ENCODE data around the gene SMPD4. TPM values are rescaled to one million over a fixed set of nuclear protein-coding genes. Genes with fewer than 3 reads are reported as not detected.
"Not testable (repeated sequence)": the region's sequence is repeated elsewhere in the genome, so short reads cannot be mapped to it uniquely, and the experiment has no call there.

The SMPD4 gene
- total RNA-seq, 2 experiments from 2014 or later = 81.2 to 89.9 TPM

GRCh38 chr2:130222523-130222922 lies 41.1 kb upstream of the SMPD4 start:
- POLR2A ChIA-PET; H3K27ac ChIP-seq (ENCODE audit: low read depth in 1 of 2, low read length in 2 of 2); H3K36me3 ChIP-seq (ENCODE audit: insufficient read depth, low read length); ATAC-seq (ENCODE audit: poor library complexity); H3K36me3 Mint-ChIP-seq (ENCODE audit: low read depth); H3K27me3 ChIP-seq (ENCODE audit: control insufficient read depth in 1 of 2, insufficient read depth in 2 of 2, low read length in 2 of 2); H3K9me3 ChIP-seq (ENCODE audit: control insufficient read depth in 1 of 2, insufficient read depth in 1 of 2, low read length in 2 of 2); H3K4me3 Mint-ChIP-seq; H3K9me3 Mint-ChIP-seq; H3K4me1 Mint-ChIP-seq (ENCODE audit: low read depth); H3K4me3 ChIP-seq (ENCODE audit: low read length); intact Hi-C loops (cut with DNase I, micrococcal nuclease); H3K4me1 ChIP-seq (ENCODE audit: insufficient read depth, low read length); CTCF ChIA-PET; DNase-seq; H3K27ac Mint-ChIP-seq: not testable (repeated sequence)
- H3K27me3 Mint-ChIP-seq = peaks cover 26% of the 10 kb centered on the region

GRCh38 chr2:130220505-130220904 lies 39.1 kb upstream of the SMPD4 start:
- H3K4me1 Mint-ChIP-seq (ENCODE audit: low read depth); CTCF ChIA-PET; ATAC-seq (ENCODE audit: poor library complexity); H3K27me3 ChIP-seq (ENCODE audit: control insufficient read depth in 1 of 2, insufficient read depth in 2 of 2, low read length in 2 of 2); H3K4me1 ChIP-seq (ENCODE audit: insufficient read depth, low read length); DNase-seq; H3K9me3 Mint-ChIP-seq; H3K4me3 Mint-ChIP-seq; intact Hi-C loops (cut with DNase I, micrococcal nuclease); H3K9me3 ChIP-seq (ENCODE audit: control insufficient read depth in 1 of 2, insufficient read depth in 1 of 2, low read length in 2 of 2); H3K36me3 Mint-ChIP-seq (ENCODE audit: low read depth); H3K4me3 ChIP-seq (ENCODE audit: low read length); H3K27ac Mint-ChIP-seq; H3K36me3 ChIP-seq (ENCODE audit: insufficient read depth, low read length); POLR2A ChIA-PET; H3K27ac ChIP-seq (ENCODE audit: low read depth in 1 of 2, low read length in 2 of 2): not testable (repeated sequence)
- H3K27me3 Mint-ChIP-seq = peaks cover 36% of the 10 kb centered on the region

- H3K9me3 Mint-ChIP-seq; H3K4me3 Mint-ChIP-seq; H3K4me1 ChIP-seq (ENCODE audit: insufficient read depth, low read length); H3K27ac ChIP-seq (ENCODE audit: low read depth in 1 of 2, low read length in 2 of 2); ATAC-seq (ENCODE audit: poor library complexity); H3K4me3 ChIP-seq (ENCODE audit: low read length); DNase-seq; H3K4me1 Mint-ChIP-seq (ENCODE audit: low read depth); H3K36me3 ChIP-seq (ENCODE audit: insufficient read depth, low read length); H3K9me3 ChIP-seq (ENCODE audit: control insufficient read depth in 1 of 2, insufficient read depth in 1 of 2, low read length in 2 of 2); CTCF ChIA-PET; intact Hi-C loops (cut with DNase I, micrococcal nuclease); H3K27ac Mint-ChIP-seq; H3K27me3 ChIP-seq (ENCODE audit: control insufficient read depth in 1 of 2, insufficient read depth in 2 of 2, low read length in 2 of 2); H3K36me3 Mint-ChIP-seq (ENCODE audit: low read depth); POLR2A ChIA-PET: not testable (repeated sequence)
- H3K27me3 Mint-ChIP-seq = peaks cover 45% of the 10 kb centered on the region
These were observed 37.7 kb upstream of the SMPD4 start for GRCh38 chr2:130219147-130219546.

GRCh38 chr2:130207051-130207450 lies 25.6 kb upstream of the SMPD4 start:
- H3K4me3 ChIP-seq (ENCODE audit: low read length); H3K4me1 Mint-ChIP-seq (ENCODE audit: low read depth); H3K27ac ChIP-seq (ENCODE audit: low read depth in 1 of 2, low read length in 2 of 2); H3K27ac Mint-ChIP-seq; ATAC-seq (ENCODE audit: poor library complexity); H3K36me3 Mint-ChIP-seq (ENCODE audit: low read depth); POLR2A ChIA-PET; H3K9me3 Mint-ChIP-seq; H3K4me1 ChIP-seq (ENCODE audit: insufficient read depth, low read length); H3K4me3 Mint-ChIP-seq; H3K27me3 ChIP-seq (ENCODE audit: control insufficient read depth in 1 of 2, insufficient read depth in 2 of 2, low read length in 2 of 2); CTCF ChIA-PET; intact Hi-C loops (cut with DNase I, micrococcal nuclease); DNase-seq; H3K9me3 ChIP-seq (ENCODE audit: control insufficient read depth in 1 of 2, insufficient read depth in 1 of 2, low read length in 2 of 2); H3K36me3 ChIP-seq (ENCODE audit: insufficient read depth, low read length): not testable (repeated sequence)
- peaks cover 18% of the 10 kb centered on the region for H3K27me3 Mint-ChIP-seq

GRCh38 chr2:130203150-130203549 lies 21.7 kb upstream of the SMPD4 start:
- H3K36me3 Mint-ChIP-seq (ENCODE audit: low read depth); intact Hi-C loops (cut with DNase I, micrococcal nuclease); H3K27ac Mint-ChIP-seq; H3K27me3 ChIP-seq (ENCODE audit: control insufficient read depth in 1 of 2, insufficient read depth in 2 of 2, low read length in 2 of 2); H3K4me3 Mint-ChIP-seq; H3K9me3 Mint-ChIP-seq; CTCF ChIA-PET; H3K36me3 ChIP-seq (ENCODE audit: insufficient read depth, low read length); H3K4me1 ChIP-seq (ENCODE audit: insufficient read depth, low read length); H3K4me1 Mint-ChIP-seq (ENCODE audit: low read depth); H3K4me3 ChIP-seq (ENCODE audit: low read length); H3K9me3 ChIP-seq (ENCODE audit: control insufficient read depth in 1 of 2, insufficient read depth in 1 of 2, low read length in 2 of 2); H3K27me3 Mint-ChIP-seq; ATAC-seq (ENCODE audit: poor library complexity); DNase-seq; H3K27ac ChIP-seq (ENCODE audit: low read depth in 1 of 2, low read length in 2 of 2); POLR2A ChIA-PET: not testable (repeated sequence)

- H3K27me3 ChIP-seq (ENCODE audit: control insufficient read depth in 1 of 2, insufficient read depth in 2 of 2, low read length in 2 of 2); POLR2A ChIA-PET; H3K9me3 ChIP-seq (ENCODE audit: control insufficient read depth in 1 of 2, insufficient read depth in 1 of 2, low read length in 2 of 2); intact Hi-C loops (cut with DNase I, micrococcal nuclease); H3K36me3 Mint-ChIP-seq (ENCODE audit: low read depth); DNase-seq; H3K27ac ChIP-seq (ENCODE audit: low read depth in 1 of 2, low read length in 2 of 2); H3K4me1 Mint-ChIP-seq (ENCODE audit: low read depth); H3K36me3 ChIP-seq (ENCODE audit: insufficient read depth, low read length); H3K4me3 Mint-ChIP-seq; CTCF ChIA-PET; H3K27me3 Mint-ChIP-seq; H3K27ac Mint-ChIP-seq; H3K4me1 ChIP-seq (ENCODE audit: insufficient read depth, low read length); ATAC-seq (ENCODE audit: poor library complexity); H3K9me3 Mint-ChIP-seq; H3K4me3 ChIP-seq (ENCODE audit: low read length): not testable (repeated sequence)
These were observed 21.1 kb upstream of the SMPD4 start for GRCh38 chr2:130202518-130202917.
